ENCODE measurements around the gene PRSS23. TPM values are rescaled to one million over a fixed set of nuclear protein-coding genes. Genes with fewer than 3 reads are reported as not detected.

PRSS23 gene
- total RNA-seq, 1 donor from 2014 or later = 75.2 TPM

- DNase-seq (ENCODE audit: low read depth) = no peak
These were observed 10.1 kb upstream of the PRSS23 start for GRCh38 chr11:86790195-86790725.

- no peak for DNase-seq (ENCODE audit: low read depth)
These were observed 9.2 kb upstream of the PRSS23 start for GRCh38 chr11:86790867-86791849.

GRCh38 chr11:86792150-86792549 is 8.2 kb upstream of the PRSS23 start:
- no peak for DNase-seq (ENCODE audit: low read depth)

- DNase-seq (ENCODE audit: low read depth) = no peak
These were observed 7.0 kb upstream of the PRSS23 start for GRCh38 chr11:86793307-86793706.

- DNase-seq (ENCODE audit: low read depth) = no peak
These were observed 4.8 kb upstream of the PRSS23 start for GRCh38 chr11:86795511-86795910.

GRCh38 chr11:86795949-86796348 is 4.4 kb upstream of the PRSS23 start:
- no peak for DNase-seq (ENCODE audit: low read depth)

- DNase-seq (ENCODE audit: low read depth) = no peak
These were observed 3.2 kb upstream of the PRSS23 start for GRCh38 chr11:86797133-86797532.

GRCh38 chr11:86798988-86799387 is 1.4 kb upstream of the PRSS23 start:
- peak; percentile 62 for DNase-seq (ENCODE audit: low read depth)

- DNase-seq (ENCODE audit: low read depth) = no peak
These were observed 664 bp upstream of the PRSS23 start for GRCh38 chr11:86799680-86800075.

GRCh38 chr11:86800960-86801272 is 574 bp downstream of the PRSS23 start:
- no peak for DNase-seq (ENCODE audit: low read depth)

GRCh38 chr11:86801364-86801763 is 1.0 kb downstream of the PRSS23 start:
- peak; percentile 22 for DNase-seq (ENCODE audit: low read depth)

- DNase-seq (ENCODE audit: low read depth) = no peak
These were observed 1.8 kb downstream of the PRSS23 start for GRCh38 chr11:86802146-86802545.

- DNase-seq (ENCODE audit: low read depth) = peak; percentile 48
These were observed 2.3 kb downstream of the PRSS23 start for GRCh38 chr11:86802601-86803051.

- DNase-seq (ENCODE audit: low read depth) = no peak
These were observed 3.0 kb downstream of the PRSS23 start for GRCh38 chr11:86803136-86804045.

- DNase-seq (ENCODE audit: low read depth) = no peak
These were observed 4.6 kb downstream of the PRSS23 start for GRCh38 chr11:86804951-86805350.

- no peak for DNase-seq (ENCODE audit: low read depth)
These were observed 5.5 kb downstream of the PRSS23 start for GRCh38 chr11:86805873-86806310.

- DNase-seq (ENCODE audit: low read depth) = no peak
These were observed 6.6 kb downstream of the PRSS23 start for GRCh38 chr11:86806903-86807302.

- DNase-seq (ENCODE audit: low read depth) = no peak
These were observed 7.0 kb downstream of the PRSS23 start for GRCh38 chr11:86807360-86807759.

GRCh38 chr11:86809561-86809960 is 9.2 kb downstream of the PRSS23 start:
- DNase-seq (ENCODE audit: low read depth) = no peak

GRCh38 chr11:86810288-86810687 is 9.9 kb downstream of the PRSS23 start:
- DNase-seq (ENCODE audit: low read depth) = no peak

GRCh38 chr11:86811637-86812321 is 11.4 kb downstream of the PRSS23 start:
- peak; percentile 56 for DNase-seq (ENCODE audit: low read depth)
